ENCODE data around the gene PRKCA.

The PRKCA gene

GRCh38 chr17:66839616-66840015, 537.2 kb downstream of the PRKCA start:
- DNase-seq (ENCODE audit: low spot score), result no peak

- no peak for DNase-seq (ENCODE audit: low spot score)
Observed at GRCh38 chr17:66840061-66840460, 537.6 kb downstream of the PRKCA start.

- DNase-seq (ENCODE audit: low spot score), result no peak
Observed at GRCh38 chr17:66841328-66841727, 538.9 kb downstream of the PRKCA start.

GRCh38 chr17:66841744-66842143, 539.3 kb downstream of the PRKCA start:
- no peak for DNase-seq (ENCODE audit: low spot score)

GRCh38 chr17:66842505-66842904, 540.1 kb downstream of the PRKCA start:
- no peak for DNase-seq (ENCODE audit: low spot score)

GRCh38 chr17:66842959-66843358, 540.5 kb downstream of the PRKCA start:
- no peak for DNase-seq (ENCODE audit: low spot score)

GRCh38 chr17:66843627-66844026, 541.2 kb downstream of the PRKCA start:
- no peak for DNase-seq (ENCODE audit: low spot score)

- DNase-seq (ENCODE audit: low spot score), result no peak
Observed at GRCh38 chr17:66847704-66848103, 545.3 kb downstream of the PRKCA start.

- no peak for DNase-seq (ENCODE audit: low spot score)
Observed at GRCh38 chr17:66848496-66848895, 546.1 kb downstream of the PRKCA start.

GRCh38 chr17:66849032-66849655, 546.7 kb downstream of the PRKCA start:
- DNase-seq (ENCODE audit: low spot score), result no peak

- no peak for DNase-seq (ENCODE audit: low spot score)
Observed at GRCh38 chr17:66849851-66850580, 547.6 kb downstream of the PRKCA start.

- no peak for DNase-seq (ENCODE audit: low spot score)
Observed at GRCh38 chr17:66850692-66851091, 548.3 kb downstream of the PRKCA start.

GRCh38 chr17:66855204-66855603, 552.8 kb downstream of the PRKCA start:
- peak; percentile 26 for DNase-seq (ENCODE audit: low spot score)

- no peak for DNase-seq (ENCODE audit: low spot score)
Observed at GRCh38 chr17:66858226-66859083, 556.0 kb downstream of the PRKCA start.

- DNase-seq (ENCODE audit: low spot score), result no peak
Observed at GRCh38 chr17:66859353-66859752, 556.9 kb downstream of the PRKCA start.

- DNase-seq (ENCODE audit: low spot score), result no peak
Observed at GRCh38 chr17:66860204-66860603, 557.8 kb downstream of the PRKCA start.

Data from germinal center (tissue), 1 donor.